ENCODE measurements around the gene MEX3A. TPM values are rescaled to one million over a fixed set of nuclear protein-coding genes. Genes with fewer than 3 reads are reported as not detected.

MEX3A gene
- total RNA-seq, 6 donors from 2014 or later = 0.26 to 2.0 (median 1.00) TPM; not detected in 1

DNA sequence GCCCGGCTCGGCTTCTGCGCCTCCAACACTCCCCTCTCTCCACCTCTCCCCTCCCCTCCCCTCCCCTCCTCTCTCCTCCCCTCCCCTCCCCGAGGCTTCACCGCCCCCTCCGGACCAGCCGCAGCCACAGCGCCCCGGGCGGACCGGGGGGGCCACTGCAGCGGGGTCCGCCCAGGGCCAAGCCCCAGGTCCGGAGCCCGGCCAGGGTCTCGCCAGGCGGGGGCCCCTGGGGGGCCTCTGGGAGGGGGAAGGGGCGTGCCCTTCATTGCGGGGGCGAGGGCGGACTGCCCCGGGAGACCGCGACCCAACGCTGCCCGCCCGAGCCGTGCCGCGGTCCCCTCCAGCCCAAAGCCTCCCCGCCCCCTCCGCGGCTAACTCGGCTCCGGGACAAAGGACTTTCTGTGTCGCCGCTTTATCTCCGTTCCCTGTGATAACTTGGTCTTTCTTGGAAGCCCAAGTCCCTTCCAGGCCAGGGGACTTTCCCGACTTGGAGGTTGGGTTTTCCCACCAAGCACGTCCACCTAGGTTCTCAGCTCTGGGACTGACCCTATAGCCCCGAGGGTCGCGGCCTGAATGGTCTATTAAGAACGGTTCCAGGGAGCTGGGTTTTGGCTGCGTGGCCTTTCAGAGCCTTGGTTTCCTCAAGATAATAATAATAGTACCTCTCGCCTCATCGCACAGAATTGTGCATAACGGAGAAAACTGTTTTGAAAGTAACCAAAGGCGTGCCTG lies 28.3 kb downstream of the MEX3A start, which contains the start of gene UBQLN4:
TSS of gene UBQLN4 (minus strand) at position 31 of the 732 bp plus-strand sequence. CDS start 97 bp downstream, outside the sequence.
- Histone ChIP-seq H3K9me3 (no peaks in the 10 kb centered on the region), H3K4me3 (peak within 1 kb of the TSS; percentile 59 to 99 (median 92)), H3K27ac (peak within 1 kb of the TSS; percentile 82 to 90 (median 87)), H3K4me1 (peaks cover 13 to 31% (median 22%) of the 10 kb centered on the region in 4 donors), H3K36me3 (peaks cover 0 to 31% (median 11%) of the 10 kb centered on the region in 4 donors), H3K27me3 (no peaks in the 10 kb centered on the region)
- DNase-seq (peak; percentile 90 to 96), ATAC-seq (ENCODE audit: low FRiP score in 2 of 2) (peak; percentile 91 to 93)
- no peak for TF ChIP-seq EP300 (IDR thresholded peaks at IDR 0.05)
- TF ChIP-seq, protein P1, sequence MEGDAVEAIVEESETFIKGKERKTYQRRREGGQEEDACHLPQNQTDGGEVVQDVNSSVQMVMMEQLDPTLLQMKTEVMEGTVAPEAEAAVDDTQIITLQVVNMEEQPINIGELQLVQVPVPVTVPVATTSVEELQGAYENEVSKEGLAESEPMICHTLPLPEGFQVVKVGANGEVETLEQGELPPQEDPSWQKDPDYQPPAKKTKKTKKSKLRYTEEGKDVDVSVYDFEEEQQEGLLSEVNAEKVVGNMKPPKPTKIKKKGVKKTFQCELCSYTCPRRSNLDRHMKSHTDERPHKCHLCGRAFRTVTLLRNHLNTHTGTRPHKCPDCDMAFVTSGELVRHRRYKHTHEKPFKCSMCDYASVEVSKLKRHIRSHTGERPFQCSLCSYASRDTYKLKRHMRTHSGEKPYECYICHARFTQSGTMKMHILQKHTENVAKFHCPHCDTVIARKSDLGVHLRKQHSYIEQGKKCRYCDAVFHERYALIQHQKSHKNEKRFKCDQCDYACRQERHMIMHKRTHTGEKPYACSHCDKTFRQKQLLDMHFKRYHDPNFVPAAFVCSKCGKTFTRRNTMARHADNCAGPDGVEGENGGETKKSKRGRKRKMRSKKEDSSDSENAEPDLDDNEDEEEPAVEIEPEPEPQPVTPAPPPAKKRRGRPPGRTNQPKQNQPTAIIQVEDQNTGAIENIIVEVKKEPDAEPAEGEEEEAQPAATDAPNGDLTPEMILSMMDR (IDR thresholded peaks at IDR 0.05) = peak; percentile 47 to 90 (median 60)
- peak in 1 of 2 donors; percentile 18 for TF ChIP-seq POLR2AphosphoS5 (IDR thresholded peaks at IDR 0.05)
- no peak for TF ChIP-seq POLR2A (IDR thresholded peaks at IDR 0.05)
- 1% methylated on average over 14 to 18 of the region's 49 CpGs for WGBS, 2 donors

DNA sequence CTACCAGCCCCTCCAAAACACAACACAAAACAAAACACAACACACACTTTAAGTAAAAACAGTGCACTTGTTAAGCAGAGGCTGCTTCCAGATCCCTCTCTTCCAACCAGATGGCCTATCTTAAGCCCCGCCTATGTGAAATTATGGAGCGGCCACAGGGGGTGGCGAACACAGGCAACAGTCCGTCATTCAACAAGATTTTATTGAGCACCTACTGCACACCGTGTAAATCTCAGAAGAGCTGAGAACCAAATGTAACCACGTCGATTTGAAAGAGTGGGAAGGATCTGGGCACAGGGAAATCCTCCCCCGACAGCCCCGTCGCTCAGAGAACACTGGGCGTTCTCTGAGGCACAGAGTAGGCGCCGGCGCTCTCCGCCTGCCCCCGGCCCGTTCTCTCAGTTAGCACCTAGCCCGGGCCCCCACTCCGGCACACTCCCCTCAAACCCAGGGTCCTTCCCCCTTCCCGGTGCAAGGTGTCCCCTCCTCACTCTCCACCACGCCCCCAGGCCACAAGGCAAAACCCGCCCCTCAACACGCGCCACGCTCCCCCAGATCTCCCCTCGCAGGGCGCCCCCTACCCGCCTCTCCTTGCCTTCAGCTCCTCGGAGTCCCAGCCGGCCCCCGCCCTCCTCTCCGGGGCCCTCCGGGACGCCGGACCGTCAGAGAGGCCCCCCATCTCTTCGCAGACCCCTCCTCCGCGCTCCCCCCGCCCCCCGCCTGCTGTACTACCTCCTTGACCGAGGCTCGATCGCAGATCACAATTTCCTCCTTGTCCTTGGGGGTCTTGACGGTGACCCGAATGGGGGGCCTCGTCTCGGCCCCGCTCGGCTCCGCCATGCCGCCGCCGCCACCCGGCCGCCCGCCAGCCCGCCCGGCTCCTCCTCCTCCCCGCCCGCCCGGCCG lies 29.1 kb downstream of the MEX3A start:
- peak; percentile 5 to 53 for ATAC-seq (ENCODE audit: low FRiP score in 2 of 2)

GRCh38 chr1:156051011-156051725 lies 31.1 kb downstream of the MEX3A start:
- Histone ChIP-seq H3K4me1 (peaks cover 11 to 25% (median 22%) of the 10 kb centered on the region in 4 donors), H3K27me3 (no peaks in the 10 kb centered on the region), H3K9me3 (no peaks in the 10 kb centered on the region), H3K27ac (no peak overlapping the region), H3K4me3 (no peak overlapping the region), H3K36me3 (peaks cover 0 to 35% (median 11%) of the 10 kb centered on the region in 4 donors)
- peak in 1 of 2 donors; percentile 63 for DNase-seq
- no peak for TF ChIP-seq POLR2AphosphoS5 (IDR thresholded peaks at IDR 0.05)
- no peak for TF ChIP-seq EP300 (IDR thresholded peaks at IDR 0.05)
- TF ChIP-seq, protein P1 (IDR thresholded peaks at IDR 0.05) = no peak
- TF ChIP-seq POLR2A (IDR thresholded peaks at IDR 0.05) = no peak
- ATAC-seq (ENCODE audit: low FRiP score in 2 of 2) = no peak
- 84 to 90% methylated on average over 7 of the region's 7 CpGs for WGBS, 2 donors

More for the DNA sequence above, 29.1 kb downstream of the MEX3A start:
- H3K9me3 ChIP-seq = no peaks in the 10 kb centered on the region
- peak in 1 of 2 donors; percentile 51 for DNase-seq
- TF ChIP-seq POLR2AphosphoS5 (IDR thresholded peaks at IDR 0.05) (no peak), EP300 (IDR thresholded peaks at IDR 0.05) (no peak), POLR2A (IDR thresholded peaks at IDR 0.05) (peak in 1 of 4 donors; percentile 33)
- TF ChIP-seq, protein P1 (IDR thresholded peaks at IDR 0.05) = peak in 2 of 6 experiments; percentile 5 to 14
- H3K4me3 ChIP-seq = peak overlapping the region; percentile 56 to 99 (median 74)
- peaks cover 0 to 32% (median 11%) of the 10 kb centered on the region in 4 donors for H3K36me3 ChIP-seq
- peaks cover 13 to 31% (median 25%) of the 10 kb centered on the region in 4 donors for H3K4me1 ChIP-seq
- H3K27me3 ChIP-seq = no peaks in the 10 kb centered on the region
- peak overlapping the region; percentile 82 to 90 (median 87) for H3K27ac ChIP-seq
- 1% methylated on average over 20 to 25 of the region's 63 CpGs for WGBS, 2 donors

DNA sequence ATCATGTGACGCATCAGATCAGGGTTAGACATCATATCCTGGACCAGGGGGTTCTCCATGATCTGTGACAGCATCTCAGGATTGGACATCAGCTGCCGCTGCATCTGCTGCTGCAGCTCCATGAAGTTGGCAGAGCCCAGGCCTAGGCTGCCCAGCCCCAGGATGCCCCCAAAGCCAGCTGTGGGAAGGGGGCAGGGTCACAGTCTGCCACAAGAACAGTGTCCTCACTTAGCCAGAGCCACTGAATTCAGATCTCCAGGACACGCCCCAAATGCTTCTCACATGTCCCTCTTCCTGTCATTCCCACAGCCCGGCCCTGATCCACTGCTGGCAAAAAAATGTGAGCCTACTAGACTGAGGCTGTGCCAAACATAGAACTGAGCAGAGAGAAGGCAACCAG lies 31.9 kb downstream of the MEX3A start:
- H3K36me3 ChIP-seq = peaks cover 0 to 33% (median 11%) of the 10 kb centered on the region in 4 donors
- no peak overlapping the region for H3K4me3 ChIP-seq
- TF ChIP-seq POLR2AphosphoS5 (IDR thresholded peaks at IDR 0.05) (no peak), EP300 (IDR thresholded peaks at IDR 0.05) (no peak), POLR2A (IDR thresholded peaks at IDR 0.05) (no peak)
- TF ChIP-seq, protein P1 (IDR thresholded peaks at IDR 0.05) = no peak
- H3K27ac ChIP-seq = no peak overlapping the region
- H3K4me1 ChIP-seq = peaks cover 3 to 17% (median 15%) of the 10 kb centered on the region in 4 donors
- ATAC-seq (ENCODE audit: low FRiP score in 2 of 2) (no peak), DNase-seq (no peak)
- H3K27me3 ChIP-seq = no peaks in the 10 kb centered on the region
- WGBS, 2 donors = 69 to 100% methylated on average over 1 to 4 of the region's 4 CpGs
- H3K9me3 ChIP-seq = no peaks in the 10 kb centered on the region
